ENCODE data around the gene ANKRD40CL. TPM values are rescaled to one million over a fixed set of nuclear protein-coding genes. Genes with fewer than 3 reads are reported as not detected.

ANKRD40CL gene
- total RNA-seq, 1 donor from 2014 or later: not detected

- Histone ChIP-seq H3F3A (ENCODE audit: low read depth) (peaks cover 20% of the 10 kb centered on the region), H3K36me3 (peaks cover 45% of the 10 kb centered on the region), H3K27ac (no peak overlapping the region), H3K27me3 (no peaks in the 10 kb centered on the region), H3K4me2 (no peak overlapping the region), H3K4me3 (no peak overlapping the region), H2AFZ (replicated peaks) (no peak overlapping the region), H3K9ac (no peak overlapping the region), H3K79me2 (ENCODE audit: low read depth) (peaks cover 89% of the 10 kb centered on the region), H3K4me1 (peaks cover 14% of the 10 kb centered on the region), H3K9me3 (ENCODE audit: low read depth) (no peaks in the 10 kb centered on the region), H4K20me1 (ENCODE audit: low read depth) (peaks cover 75% of the 10 kb centered on the region)
- Mint-ChIP-seq H3K4me3 (no peak overlapping the region), H3K27me3 (ENCODE audit: insufficient read depth, low read depth) (peaks cover 5% of the 10 kb centered on the region), H3K36me3 (peaks cover 32% of the 10 kb centered on the region), H3K27ac (no peak overlapping the region), H3K4me1 (no peaks in the 10 kb centered on the region), H3K9me3 (no peaks in the 10 kb centered on the region)
- no peak for DNase-seq (ENCODE audit: low spot score)
- no peak for TF ChIP-seq CTCF (IDR thresholded peaks at IDR 0.05)
- TF ChIP-seq EZH2phosphoT487 (IDR thresholded peaks at IDR 0.05): no peak
- TF ChIP-seq EZH2 (IDR thresholded peaks at IDR 0.05): no peak
Observed at GRCh38 chr17:50739098-50739497, 28.2 kb downstream of the ANKRD40CL start.

GRCh38 chr17:50737118-50737698 lies 30.1 kb downstream of the ANKRD40CL start:
- H2AFZ ChIP-seq (replicated peaks): no peak overlapping the region
- no peaks in the 10 kb centered on the region for H3K9me3 ChIP-seq (ENCODE audit: low read depth)
- no peak overlapping the region for H3K27ac ChIP-seq
- TF ChIP-seq EZH2 (IDR thresholded peaks at IDR 0.05) (no peak), EZH2phosphoT487 (IDR thresholded peaks at IDR 0.05) (no peak), CTCF (IDR thresholded peaks at IDR 0.05) (no peak)
- Mint-ChIP-seq H3K27me3 (ENCODE audit: insufficient read depth, low read depth) (peaks cover 8% of the 10 kb centered on the region), H3K4me1 (no peaks in the 10 kb centered on the region), H3K4me3 (no peak overlapping the region), H3K27ac (no peak overlapping the region), H3K36me3 (peaks cover 23% of the 10 kb centered on the region), H3K9me3 (no peaks in the 10 kb centered on the region)
- peaks cover 14% of the 10 kb centered on the region for H3K4me1 ChIP-seq
- H4K20me1 ChIP-seq (ENCODE audit: low read depth): peaks cover 94% of the 10 kb centered on the region
- no peak overlapping the region for H3K4me3 ChIP-seq
- no peak overlapping the region for H3K9ac ChIP-seq
- no peak for DNase-seq (ENCODE audit: low spot score)
- peaks cover 14% of the 10 kb centered on the region for H3F3A ChIP-seq (ENCODE audit: low read depth)
- H3K36me3 ChIP-seq: peaks cover 28% of the 10 kb centered on the region
- no peaks in the 10 kb centered on the region for H3K27me3 ChIP-seq
- no peak overlapping the region for H3K4me2 ChIP-seq
- peaks cover 100% of the 10 kb centered on the region for H3K79me2 ChIP-seq (ENCODE audit: low read depth)

GRCh38 chr17:50735287-50735686 lies 32.0 kb downstream of the ANKRD40CL start:
- TF ChIP-seq EZH2 (IDR thresholded peaks at IDR 0.05) (no peak), CTCF (IDR thresholded peaks at IDR 0.05) (no peak), EZH2phosphoT487 (IDR thresholded peaks at IDR 0.05) (no peak)
- Histone ChIP-seq H3K9ac (no peak overlapping the region), H4K20me1 (ENCODE audit: low read depth) (peaks cover 100% of the 10 kb centered on the region), H3K4me1 (peaks cover 14% of the 10 kb centered on the region), H3K4me3 (no peak overlapping the region), H2AFZ (replicated peaks) (no peak overlapping the region), H3K27ac (no peak overlapping the region), H3K27me3 (no peaks in the 10 kb centered on the region), H3K4me2 (no peak overlapping the region), H3K9me3 (ENCODE audit: low read depth) (no peaks in the 10 kb centered on the region), H3K79me2 (ENCODE audit: low read depth) (peaks cover 100% of the 10 kb centered on the region), H3K36me3 (peaks cover 16% of the 10 kb centered on the region), H3F3A (ENCODE audit: low read depth) (peaks cover 11% of the 10 kb centered on the region)
- no peak overlapping the region for H3K4me3 Mint-ChIP-seq
- H3K27me3 Mint-ChIP-seq (ENCODE audit: insufficient read depth, low read depth): peaks cover 9% of the 10 kb centered on the region
- no peaks in the 10 kb centered on the region for H3K9me3 Mint-ChIP-seq
- no peak overlapping the region for H3K27ac Mint-ChIP-seq
- no peaks in the 10 kb centered on the region for H3K4me1 Mint-ChIP-seq
- no peak for DNase-seq (ENCODE audit: low spot score)
- H3K36me3 Mint-ChIP-seq: peaks cover 18% of the 10 kb centered on the region

All from neural progenitor cell (in vitro differentiated cells).